GM18858 (cell line): ENCODE data around the gene ZNF511.

Experiments used
- ATAC-seq: cut with Tn5 transposase; IDR thresholded peaks from one replicate; pipeline ENCODE4 v1.9.1; 2021; ENCODE audit not compliant: unreplicated experiment

Gene ZNF511

DNA sequence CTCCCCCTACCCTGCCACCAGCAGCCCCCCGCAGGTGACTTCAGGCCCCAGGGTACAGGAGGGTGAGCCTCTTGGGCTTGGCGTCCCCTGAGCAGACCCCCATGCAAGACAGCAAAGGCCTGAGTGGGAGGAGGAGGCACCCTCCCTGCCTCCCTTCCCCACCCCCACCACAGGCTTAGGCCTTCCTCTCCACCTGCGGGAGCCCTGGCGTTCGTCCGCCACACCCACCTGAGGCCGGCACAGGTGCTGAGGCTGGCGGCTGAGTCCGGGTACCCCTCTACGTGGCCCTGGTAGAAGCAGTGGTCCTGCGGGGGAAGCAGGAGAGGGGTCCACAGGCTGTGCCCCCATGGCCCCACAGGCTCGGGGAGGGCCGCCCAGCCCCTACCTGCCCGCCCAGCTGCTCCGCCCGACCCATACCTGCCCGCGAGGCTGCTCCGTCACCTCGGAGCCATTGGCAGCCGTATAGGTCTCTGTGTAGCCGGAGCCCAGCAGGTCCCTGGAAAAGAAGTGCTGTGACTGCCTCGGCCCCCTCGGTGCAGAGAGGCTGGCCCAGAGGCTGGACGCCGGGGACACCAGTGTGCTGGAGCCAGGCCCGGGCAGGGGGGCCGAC is 35.1 kb upstream of the ZNF511 start:
- no peak for ATAC-seq

DNA sequence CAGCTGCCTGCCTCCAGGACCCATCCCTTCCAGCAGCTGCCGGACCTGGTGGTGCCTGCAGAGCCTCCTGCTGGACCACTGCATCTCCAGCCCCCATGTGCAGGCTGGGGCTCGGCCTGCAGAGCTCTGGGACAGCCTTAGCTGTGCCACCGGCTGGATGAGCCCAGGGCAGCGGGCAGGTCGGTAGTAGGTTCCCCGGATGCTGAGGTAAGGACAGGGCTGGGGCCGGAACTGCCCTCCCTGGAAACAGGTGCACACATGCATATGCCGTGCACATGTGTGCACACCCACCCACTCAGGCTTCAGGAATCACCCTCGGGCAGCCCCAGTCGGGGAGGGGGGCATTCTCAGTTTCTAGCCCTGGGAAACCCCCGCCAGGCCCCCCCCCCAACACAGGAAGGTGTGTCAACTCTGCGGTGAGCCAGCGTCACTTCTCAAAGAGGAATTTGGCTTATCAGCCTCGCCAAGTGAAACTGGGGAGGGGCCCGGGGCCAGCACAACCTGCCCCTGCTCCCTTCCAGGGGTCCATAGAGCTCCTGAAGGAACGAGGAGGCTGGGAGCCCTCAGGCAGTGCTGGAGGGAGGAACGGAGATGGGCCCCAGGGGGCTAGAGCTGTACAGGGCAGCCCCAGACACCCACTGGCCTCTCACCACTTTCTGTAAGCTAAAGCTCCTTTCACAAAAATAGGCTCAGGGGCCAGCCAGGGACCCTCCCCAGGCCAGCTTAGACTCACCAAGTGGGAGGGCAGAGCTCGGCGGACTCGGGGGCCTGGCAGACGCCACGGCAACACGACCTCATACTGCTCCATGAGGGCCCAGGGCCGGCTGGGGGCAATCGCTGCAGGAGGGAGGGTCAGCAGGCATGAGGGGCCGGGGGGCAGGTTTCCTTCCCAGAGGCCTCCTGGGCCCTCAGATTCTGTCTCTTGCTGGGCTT is 33.7 kb upstream of the ZNF511 start:
- peak; percentile 43 for ATAC-seq

DNA sequence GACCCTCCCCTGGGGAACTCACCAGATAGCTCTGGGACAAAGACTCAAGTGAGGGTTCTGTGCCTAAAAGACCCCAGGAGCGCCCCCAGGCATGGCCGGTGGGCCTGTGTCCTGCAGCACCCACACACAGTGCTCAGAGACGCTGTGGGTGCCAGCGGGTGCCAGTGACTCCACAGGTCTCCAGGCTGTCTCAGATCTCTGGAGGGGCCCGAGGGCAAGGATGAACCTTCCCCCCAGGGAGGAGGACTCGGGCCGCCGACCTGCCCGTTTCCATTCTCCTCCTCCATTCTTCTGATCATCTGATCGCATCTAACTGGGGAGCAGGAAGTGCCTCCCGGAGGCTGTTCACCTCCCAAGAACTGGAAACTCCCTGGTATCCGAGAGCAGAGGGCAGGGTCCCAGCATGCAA is 33.0 kb upstream of the ZNF511 start:
- ATAC-seq: no peak

DNA sequence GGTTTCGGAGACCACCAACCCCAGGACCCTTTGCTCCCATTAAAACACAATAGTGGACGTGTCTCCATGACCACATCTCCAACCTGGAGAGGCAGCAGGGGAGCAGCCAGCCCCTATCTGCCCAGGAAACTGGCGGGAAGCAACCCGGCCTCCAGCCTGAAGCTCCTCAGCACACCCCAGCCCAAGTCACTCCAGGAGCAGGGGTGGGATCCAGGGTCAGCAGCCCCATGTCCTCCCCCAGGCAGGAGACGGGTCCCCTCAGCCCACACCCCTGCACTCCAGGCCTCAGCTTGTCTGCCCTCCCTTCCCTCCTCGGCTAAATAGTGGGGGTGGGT is 32.6 kb upstream of the ZNF511 start:
- no peak for ATAC-seq

DNA sequence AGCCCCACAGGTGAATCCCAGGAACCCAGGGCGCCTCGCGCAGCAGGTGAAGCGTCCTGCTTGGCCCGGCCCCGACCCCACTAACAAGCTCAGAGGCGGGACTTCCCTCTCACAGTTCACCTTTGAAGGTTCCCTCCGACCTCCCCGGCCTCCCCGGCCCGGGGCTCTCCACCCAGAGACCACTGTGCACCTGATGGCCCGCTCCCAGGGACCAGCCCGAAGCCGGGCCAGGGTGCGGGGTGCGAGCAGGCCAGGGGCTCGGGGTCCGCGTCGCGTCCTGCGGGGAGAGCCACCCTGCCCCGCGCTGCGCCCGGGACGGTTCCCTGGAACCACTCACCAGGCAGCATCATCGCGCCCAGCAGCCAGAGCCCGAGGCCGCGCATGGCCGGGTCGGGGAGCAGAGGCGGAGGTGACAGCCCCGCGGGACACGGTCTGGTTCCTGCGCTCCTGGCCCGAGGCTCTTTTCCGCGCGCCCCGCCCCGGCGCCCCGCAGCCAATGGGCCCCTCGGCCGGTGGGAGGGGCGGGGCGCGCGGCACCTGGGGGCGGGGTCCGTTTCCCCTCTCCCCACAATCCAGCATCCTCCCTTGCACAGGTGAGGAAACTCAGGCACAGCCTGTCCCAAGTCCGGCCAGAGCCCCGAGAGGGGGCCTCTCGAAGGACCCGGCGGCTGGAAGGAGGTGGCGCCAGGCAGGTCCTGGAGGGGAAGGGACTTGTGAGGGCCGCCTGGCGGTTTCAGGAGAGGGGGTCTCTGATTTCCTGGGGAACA is 32.1 kb upstream of the ZNF511 start, which contains the start of gene ADAM8:
ADAM8 (minus strand) TSS at position 434 of the 767 bp plus-strand sequence; CDS start at position 383, 51 bp downstream.
- ATAC-seq: peak; percentile 29

DNA sequence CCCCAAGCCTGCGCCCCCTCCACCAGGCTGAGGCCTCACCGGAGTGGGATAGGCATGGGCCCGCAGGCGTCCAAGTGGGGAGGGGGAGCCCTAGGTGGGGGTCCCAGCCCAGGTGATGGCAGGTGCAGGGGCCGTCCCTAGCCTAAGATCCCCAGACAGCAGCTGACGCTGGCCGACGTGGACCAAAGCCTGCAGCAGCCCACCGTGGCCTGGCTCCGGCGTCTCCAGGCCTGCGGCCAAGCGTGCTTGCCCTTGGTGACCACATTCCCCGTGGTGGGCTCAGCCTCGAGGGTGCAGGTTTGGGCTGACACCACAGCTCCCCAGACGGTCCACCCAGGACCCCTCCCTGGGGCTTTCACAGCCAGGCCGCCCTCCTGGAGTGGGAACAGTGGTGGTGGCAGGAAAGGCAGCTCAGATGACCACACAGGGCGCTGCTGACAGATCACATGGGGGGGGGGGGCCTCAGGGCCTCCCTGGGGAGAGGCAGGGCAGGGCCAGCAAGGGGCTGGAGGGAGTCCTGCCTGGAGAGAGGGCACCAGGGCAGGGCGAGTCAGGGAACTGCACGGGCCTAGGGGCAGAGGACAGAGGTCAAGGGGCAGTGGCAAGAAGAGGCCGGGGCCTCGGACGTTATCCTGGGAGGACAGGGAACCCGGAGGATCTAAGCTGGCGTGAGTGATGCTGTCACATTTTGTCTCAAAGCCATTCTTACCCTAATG is 31.3 kb upstream of the ZNF511 start:
- ATAC-seq: no peak

DNA sequence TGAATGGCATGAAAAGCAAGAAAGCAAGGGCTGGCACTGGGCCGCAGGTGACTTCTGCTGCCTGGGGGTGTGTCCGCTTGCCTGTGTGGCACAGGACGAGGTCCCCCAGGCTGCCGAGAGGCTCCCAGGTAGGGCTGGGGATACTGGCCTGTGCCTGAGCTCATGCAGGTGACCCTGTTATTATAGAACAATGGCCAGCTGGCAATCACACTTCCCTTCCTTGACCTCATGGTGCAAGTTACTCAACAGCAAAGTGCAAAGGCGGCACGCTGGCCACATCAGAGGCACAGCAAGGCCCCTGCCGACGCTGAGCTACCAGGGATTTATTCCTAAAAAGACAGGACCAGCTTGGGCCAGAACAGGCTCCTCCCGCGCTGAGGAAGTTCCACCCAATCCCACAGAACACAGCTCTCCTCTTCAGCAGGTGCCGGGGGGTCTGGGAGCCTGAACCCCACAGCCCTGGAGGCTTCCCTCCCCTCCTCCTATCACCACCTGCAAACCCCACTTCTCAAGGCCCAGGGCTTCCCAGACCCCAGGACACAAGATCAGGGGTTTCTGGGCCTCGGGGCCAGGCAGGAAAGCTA is 30.6 kb upstream of the ZNF511 start:
- no peak for ATAC-seq

DNA sequence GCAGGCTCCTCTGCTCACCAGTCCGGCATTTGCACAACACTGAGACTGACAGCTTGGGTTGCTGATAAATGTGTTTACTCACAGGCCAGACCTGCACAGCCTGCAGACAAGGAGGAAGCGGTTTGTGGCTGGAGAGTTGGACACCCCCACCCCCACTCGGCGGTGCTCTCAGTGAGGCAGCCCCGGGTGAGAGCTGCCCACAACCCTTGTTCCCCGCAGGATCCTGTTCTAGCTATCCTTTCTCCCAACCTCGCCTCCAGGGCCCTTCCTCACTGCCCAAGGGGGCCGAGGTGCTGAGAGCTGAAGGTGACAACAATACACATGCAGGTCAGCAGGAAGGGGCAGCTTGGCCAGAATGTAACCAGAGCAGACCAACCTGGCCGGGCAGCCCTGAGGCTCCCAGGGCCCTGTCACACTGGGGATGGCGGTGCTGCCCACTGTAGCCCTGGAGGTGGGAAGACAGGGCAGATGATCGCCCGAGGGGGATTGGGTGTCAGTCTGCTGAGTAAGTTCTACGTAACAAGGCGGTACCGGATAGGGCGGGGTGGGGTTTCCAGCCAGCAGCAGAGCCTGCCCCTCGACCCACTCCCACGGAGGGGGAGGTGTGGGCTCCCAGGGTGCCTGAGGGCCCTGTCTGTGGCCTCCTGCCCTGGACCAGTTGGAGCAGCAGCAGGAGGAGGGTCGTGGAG is 30.0 kb upstream of the ZNF511 start:
- ATAC-seq: peak; percentile 33

DNA sequence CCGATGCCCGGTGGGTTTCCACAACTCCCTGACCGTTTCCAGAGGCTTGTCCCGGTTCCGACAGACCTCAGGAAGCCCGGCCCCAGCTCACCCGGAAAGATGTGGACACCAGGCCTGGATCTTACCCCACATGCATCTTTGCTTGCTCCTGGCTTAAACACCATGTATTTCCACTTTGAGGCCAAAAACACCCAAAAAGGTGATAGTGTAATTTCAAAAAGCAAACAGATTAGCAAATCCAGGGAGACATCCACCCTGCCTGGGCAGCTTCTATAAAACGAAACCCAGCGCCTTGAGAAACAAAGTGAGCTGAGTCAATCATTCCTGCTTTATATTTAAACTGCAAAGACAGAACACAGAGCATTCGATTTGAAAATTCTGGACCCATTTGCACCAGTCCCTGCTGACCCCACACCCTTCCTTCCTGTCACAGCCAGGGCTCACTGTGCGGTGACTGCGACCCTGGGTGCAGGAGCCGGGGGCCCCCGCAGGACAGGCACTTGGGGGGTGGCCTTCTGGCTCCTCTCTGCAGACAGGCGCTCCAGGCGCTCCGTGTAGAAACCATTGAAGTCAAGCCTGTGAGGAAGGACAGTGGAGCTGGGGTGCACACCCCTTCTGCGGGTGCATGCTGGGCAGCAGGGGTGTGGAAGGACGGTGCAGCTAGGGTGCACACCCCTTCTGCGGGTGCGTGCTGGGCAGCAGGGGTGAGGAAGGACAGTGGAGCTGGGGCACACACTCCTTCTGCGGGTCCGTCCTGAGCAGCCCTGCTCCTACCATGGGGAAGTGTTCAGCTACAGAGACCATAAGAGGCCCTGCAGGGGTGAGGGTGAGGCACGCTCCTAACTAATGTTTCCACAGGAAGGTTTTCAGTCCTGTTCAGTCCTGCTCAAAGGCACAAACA is 29.1 kb upstream of the ZNF511 start:
- no peak for ATAC-seq

DNA sequence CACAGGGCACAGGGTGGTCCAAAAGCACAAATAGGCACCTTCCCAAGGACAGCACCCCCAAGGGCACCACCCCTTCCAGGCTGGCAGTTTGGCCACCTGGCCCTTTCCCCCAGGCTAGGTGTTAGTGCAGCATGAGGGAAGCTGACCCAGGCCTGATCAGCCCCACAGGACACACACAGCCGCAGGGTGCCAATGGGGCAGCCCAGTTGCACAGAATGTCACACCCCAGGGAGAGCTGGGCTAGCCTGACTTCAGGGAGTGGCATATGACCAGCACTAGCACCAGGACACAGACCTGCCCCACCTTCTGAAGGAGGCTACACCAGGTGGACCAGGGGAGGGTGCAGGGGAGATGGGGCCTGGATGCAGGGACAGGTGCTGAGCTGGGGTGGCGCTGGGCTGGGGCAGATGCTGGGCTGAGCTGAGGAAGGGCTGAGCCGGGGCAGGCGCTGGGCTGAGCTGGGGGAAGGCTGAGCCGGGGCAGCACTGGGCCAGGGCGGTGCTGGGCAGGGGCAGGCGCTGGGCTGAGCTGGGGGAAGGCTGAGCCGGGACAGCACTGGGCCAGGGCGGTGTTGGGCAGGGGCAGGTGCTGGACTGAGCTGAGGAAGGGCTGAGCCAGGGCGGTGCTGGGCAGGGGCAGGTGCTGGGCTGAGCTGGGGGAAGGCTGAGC is 28.2 kb upstream of the ZNF511 start:
- no peak for ATAC-seq

DNA sequence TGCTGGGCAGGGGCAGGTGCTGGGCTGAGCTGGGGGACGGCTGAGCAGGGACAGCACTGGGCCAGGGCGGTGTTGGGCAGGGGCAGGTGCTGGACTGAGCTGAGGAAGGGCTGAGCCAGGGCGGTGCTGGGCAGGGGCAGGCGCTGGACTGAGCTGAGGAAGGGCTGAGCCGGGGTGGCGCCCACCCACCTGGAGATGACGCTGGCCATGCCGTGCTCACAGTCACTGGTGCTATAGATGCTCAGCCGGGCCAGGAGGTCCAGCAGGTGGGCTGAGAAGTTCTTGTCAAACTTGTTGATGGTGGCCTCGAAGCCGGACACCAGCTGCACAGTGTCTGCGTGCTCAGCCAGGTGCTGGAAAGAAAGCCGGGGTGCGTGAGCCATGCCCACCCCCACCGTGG is 27.6 kb upstream of the ZNF511 start:
- ATAC-seq: no peak

DNA sequence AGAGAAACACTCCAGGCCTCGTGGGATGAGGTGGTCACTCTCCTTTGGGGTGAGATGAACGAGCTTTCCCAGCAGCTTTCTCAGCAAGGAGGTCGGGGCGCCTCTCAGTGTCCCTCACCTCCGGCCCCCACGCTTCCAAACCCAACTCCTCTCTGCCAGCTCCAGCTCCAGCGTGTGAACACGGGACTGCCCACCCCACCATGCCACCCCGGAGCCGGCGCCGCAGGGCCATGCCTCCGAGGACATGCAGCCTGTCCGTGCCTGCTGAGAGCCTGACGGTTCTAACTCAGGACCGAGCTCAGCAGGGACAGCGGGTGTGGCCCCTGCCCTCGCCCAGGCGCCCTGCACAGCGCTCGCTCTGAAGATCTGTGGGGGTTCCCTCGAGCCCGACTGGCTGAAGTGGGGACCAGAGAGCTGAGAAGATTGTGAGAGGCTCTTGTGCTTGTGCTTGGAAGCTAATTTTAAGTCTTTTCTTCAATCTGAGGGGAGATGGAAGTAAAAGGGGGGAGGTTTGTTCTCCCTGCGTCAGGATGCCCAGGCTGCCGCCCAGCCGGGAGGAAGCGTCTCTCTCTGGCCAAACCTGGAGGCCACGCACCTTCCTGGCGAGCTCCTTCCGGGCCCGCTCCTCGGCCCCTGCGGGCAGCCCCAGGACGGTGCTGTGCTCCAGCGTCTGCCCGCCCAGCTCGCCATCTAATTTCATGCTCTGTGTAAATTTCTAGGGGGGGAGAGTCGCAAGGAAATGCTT is 26.9 kb upstream of the ZNF511 start:
- ATAC-seq: no peak

DNA sequence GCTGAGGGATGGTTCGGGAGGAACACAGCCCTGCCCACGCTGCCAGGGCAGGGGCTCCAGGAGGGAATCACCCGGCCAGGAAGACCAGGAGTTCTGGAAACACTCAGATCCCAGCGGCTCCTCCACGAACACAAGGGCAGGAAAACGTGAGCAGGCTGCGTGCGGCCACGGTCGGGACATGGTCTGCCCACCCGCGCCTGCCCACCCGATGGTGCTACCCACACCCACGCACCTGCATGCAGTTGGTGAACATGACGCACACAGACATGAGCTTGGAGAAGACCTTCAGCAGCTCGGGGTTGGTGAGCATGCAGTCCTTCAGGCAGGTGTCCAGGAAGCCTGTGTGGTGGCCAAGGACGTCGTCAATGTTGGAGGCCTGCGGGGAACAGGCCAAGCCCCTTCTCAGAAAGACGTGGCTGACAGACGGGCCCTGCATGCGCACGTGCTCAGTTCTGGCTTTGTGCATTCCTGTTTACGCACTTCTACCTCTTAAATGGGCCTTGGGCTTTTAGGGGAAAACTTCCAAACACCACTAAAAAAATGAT is 25.8 kb upstream of the ZNF511 start:
- no peak for ATAC-seq

DNA sequence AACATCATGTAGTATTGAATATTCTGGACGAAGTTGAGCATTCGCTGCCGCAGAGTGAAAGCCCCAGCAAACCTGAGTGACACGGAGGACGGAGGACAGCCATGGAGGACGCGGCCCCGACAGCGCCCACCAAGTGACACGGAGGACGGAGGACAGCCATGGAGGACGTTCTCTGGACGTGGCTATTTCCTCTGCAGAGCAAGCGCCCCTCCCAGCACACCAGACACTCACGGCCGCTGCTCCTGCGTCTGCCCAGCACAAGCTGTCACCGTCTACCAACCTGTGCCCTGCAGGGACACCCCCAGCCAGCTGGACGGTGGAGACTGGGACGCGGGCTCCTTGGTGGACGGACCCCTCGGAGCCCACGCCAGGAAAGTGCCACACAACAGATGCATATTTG is 24.8 kb upstream of the ZNF511 start:
- no peak for ATAC-seq

DNA sequence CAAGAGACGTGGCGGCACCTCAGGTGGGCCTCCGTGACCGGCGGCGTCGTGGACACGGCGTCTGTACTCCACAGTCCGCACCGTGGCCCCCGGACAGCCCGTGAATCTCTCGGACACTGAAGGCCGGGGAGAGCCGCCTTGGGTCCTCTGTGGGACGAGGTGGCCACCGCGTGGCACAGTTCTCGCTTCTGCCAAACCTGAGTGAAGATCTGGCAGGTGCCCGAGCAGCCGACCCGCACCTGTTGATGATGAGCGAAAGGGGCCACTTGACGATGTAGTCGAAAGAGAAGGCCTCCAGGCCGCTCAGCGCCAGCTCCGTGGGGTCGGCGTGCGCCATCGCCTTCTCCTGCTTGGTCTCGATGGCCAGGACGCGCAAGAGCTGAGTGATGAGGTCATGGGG is 23.5 kb upstream of the ZNF511 start:
- no peak for ATAC-seq

DNA sequence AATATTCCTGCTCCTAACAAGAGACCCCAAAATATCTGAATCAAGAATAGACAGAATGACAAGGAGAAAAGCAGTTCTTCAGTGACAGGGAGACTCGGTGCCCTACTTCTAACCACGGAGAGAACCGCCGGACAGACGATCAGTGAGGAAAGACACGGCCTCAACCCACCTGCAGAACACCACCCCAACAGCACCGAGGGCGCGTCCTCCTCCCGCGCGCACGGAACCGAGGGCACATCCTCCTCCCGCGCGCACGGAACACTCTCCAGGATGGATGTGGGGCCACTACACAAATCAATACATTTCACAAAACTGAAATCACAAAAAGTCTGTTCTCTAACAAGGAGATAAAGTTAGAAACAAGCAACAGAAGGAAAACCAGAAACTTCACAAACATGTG is 22.3 kb upstream of the ZNF511 start:
- no peak for ATAC-seq

DNA sequence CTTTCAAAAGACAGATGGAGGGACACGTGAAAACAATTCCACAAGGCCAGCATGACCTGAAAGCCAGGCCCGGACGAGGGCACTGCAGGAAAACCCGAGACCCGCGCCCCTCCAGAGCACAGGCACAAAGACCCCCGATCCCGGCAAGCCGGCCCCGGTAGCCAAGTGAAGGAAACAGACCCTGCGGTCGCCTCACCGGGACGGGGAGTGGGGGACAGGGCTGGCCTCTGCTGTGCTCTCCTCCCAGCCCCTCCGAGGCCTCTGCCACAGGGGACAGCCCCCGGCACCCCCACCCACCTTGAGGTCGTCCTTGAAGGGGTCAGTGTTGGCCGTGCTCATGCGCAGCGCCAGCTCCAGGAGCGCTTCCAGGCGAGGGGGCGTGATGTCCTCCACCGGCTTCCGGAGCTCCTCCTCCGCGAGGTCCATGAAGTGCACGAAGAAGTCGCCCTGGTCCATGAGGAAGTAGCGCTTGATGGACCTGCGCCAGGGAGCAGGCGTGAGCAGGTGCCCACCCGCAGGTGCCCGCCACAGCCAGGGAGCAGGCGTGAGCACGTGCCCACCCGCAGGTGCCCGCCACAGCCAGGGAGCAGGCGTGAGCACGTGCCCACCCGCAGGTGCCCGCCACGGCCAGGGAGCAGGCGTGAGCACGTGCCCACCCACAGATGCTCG is 20.7 kb upstream of the ZNF511 start:
- no peak for ATAC-seq
